NT2/D1 (cell line): ENCODE results near the gene LRRC2.

Experiments used
- DNase-seq: peaks from one replicate; pipeline ENCODE4 v3.0.0-alpha.2; 2011; ENCODE audit warnings: low read depth, low spot score
- H3K27me3 ChIP-seq: 2 replicates; pipeline ENCODE4 v1.6.0; 2011; ENCODE audit warnings: mild to moderate bottlenecking; ENCODE audit not compliant: insufficient read length, insufficient read depth
- H3K36me3 ChIP-seq: 2 replicates; pipeline ENCODE4 v1.6.1; 2011; ENCODE audit warnings: mild to moderate bottlenecking, low read length, mixed read lengths; ENCODE audit not compliant: insufficient read depth, insufficient read length
- H3K4me1 ChIP-seq: 2 replicates; pipeline ENCODE4 v1.5.1; 2011; ENCODE audit not compliant: insufficient read depth, insufficient read length
- H3K4me3 ChIP-seq: 2 replicates; pipeline ENCODE4 v1.5.1; 2011; ENCODE audit warnings: low read depth; ENCODE audit not compliant: insufficient read length
- H3K9ac ChIP-seq: 2 replicates; pipeline ENCODE4 v1.6.0; 2011; ENCODE audit warnings: low read depth; ENCODE audit not compliant: insufficient read length
- H3K9me3 ChIP-seq: 2 replicates; pipeline ENCODE4 v1.5.1; 2011; ENCODE audit warnings: mild to moderate bottlenecking, low read length; ENCODE audit not compliant: insufficient read depth
- SUZ12 ChIP-seq: IDR thresholded peaks from 2 replicates; pipeline ENCODE4 v1.6.1; 2011; ENCODE audit not compliant: insufficient read length, insufficient read depth; ENCODE audit errors: extremely low read depth
- YY1 ChIP-seq: IDR thresholded peaks from 2 replicates; pipeline ENCODE4 v1.6.1; 2011; ENCODE audit not compliant: insufficient read length, insufficient read depth
- ZNF274 ChIP-seq: IDR thresholded peaks from 2 replicates; pipeline ENCODE4 v1.6.1; 2011; ENCODE audit warnings: mild to moderate bottlenecking, low read depth, low read length

The LRRC2 gene

DNA sequence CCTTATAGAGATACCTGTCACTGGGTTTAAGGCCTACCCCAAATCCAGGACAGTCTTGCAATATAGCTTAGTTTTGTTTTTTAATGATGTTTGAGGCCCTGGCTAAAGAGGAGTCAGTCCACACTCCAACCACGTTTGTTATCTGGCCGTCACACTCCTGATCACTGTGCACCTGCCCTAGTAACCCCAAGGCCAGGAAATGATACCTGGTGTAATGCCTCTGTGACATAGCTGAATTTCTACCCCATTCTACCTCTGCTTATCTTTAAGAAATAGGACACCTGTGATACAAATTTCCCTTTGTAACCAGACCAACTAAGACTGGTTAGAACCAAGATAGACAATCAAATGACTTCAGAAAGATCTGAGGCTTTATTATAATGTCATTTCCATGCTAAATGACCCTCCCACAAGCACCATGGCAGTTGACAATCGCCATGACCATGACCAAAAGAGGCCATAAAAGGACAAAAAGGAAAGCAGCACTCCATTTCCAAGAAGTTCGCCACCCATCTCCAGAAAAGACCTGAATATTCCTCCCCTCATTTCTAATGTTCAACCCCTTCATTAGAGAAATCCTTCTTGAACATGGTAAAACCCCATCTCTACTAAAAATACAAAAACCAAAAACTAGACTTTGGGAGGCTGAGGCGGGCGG is 73.1 kb downstream of the LRRC2 start:
- Histone ChIP-seq H3K9ac (no peak overlapping the region), H3K27me3 (peaks cover 14% of the 10 kb centered on the region), H3K36me3 (no peaks in the 10 kb centered on the region), H3K4me3 (no peak overlapping the region), H3K4me1 (peaks cover 3% of the 10 kb centered on the region), H3K9me3 (peaks cover 5% of the 10 kb centered on the region; the same call in 1 of the 2 replicates)
- TF ChIP-seq YY1 (no peak), SUZ12 (no peak), ZNF274 (no peak)
- no peak for DNase-seq

DNA sequence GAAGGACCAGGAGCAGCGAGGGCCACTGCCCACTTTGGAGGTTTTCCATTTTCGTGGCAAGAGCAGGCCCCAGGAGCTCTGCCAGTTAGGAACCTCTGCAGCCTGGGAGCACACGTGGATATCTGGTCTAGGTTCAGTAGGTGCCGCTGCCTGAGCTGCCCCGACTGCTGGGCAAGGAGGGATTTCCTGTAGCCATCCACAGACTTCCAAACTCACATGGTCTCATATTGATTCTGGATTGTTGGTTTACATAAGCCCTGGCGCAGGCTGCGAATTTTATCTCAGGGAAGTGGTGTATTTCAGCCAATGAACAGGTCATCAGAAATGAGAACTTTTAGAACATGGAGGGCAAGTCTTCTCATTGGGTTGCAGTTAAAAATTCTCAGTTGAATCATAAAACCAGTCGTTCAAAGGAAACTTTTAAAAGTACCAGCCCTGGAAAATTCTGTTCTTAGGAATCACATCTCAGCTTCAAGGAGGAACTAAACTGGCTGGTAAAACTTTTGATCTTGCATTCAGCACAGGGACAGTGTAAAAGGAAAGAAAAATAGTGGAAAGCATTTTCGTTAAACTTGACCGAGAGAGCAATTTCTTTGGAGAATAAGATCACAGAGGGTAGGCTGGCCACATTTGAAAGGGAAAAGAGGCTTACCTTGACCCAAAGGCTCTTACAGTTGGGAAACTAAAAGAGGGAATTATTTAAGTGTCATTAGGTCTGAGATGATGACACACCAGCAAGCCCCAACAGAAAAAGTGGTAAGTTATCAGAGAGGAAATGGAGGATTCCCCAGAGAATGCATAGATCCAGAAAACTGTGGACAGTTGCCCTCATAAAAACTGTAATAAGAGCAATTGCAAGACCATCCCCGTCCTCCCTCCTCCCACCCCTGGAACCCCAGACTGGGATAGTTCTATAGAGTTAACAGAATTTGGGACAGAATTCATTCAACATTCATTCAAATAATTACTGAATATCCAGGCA is 74.7 kb downstream of the LRRC2 start:
- H3K9ac ChIP-seq: no peak overlapping the region
- DNase-seq: no peak

DNA sequence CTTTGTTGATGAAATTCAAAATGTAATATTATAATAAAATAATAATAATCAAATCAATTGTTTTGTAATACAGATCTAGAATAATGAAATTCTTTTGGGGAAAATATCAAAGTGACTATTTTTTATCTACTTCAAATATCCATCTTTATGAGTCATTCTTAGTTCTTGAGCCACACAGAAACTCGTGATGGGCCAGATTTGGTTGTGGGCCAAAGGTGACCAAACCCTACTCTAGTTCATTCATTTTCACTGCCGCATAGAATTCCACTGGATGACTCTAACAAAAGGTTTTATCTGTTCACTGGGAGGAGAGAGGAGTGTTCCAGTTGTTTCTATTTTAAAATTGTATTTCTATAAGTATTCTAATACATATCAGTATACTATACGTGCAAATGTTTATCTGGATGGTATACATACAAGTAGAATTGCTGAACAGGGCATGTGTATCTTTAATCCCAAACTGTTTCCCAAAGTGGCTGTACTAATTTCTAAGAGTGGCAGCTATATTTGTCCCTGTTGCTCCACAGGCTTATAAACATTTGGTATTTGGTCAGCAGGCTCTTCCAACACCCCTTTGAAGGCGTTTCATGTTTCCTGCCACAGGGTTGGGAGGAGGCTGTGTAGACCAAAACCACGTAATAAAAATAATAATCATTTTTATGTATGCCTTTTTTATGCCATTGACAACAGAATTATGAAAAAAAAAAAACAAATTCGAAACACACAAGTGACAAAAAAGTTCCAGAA is 75.6 kb downstream of the LRRC2 start:
- DNase-seq: no peak
- Histone ChIP-seq H3K27me3 (peaks cover 12% of the 10 kb centered on the region), H3K4me1 (no peaks in the 10 kb centered on the region), H3K9ac (no peak overlapping the region), H3K36me3 (no peaks in the 10 kb centered on the region), H3K4me3 (no peak overlapping the region), H3K9me3 (peaks cover 5% of the 10 kb centered on the region; the same call in 1 of the 2 replicates)
- no peak for TF ChIP-seq ZNF274
- no peak for TF ChIP-seq SUZ12
- no peak for TF ChIP-seq YY1

More for the DNA sequence above, 74.7 kb downstream of the LRRC2 start:
- Histone ChIP-seq H3K4me3 (no peak overlapping the region), H3K9me3 (peaks cover 5% of the 10 kb centered on the region; the same call in 1 of the 2 replicates), H3K36me3 (no peaks in the 10 kb centered on the region), H3K27me3 (peaks cover 12% of the 10 kb centered on the region), H3K4me1 (no peaks in the 10 kb centered on the region)
- no peak for TF ChIP-seq YY1
- TF ChIP-seq SUZ12: no peak
- no peak for TF ChIP-seq ZNF274

DNA sequence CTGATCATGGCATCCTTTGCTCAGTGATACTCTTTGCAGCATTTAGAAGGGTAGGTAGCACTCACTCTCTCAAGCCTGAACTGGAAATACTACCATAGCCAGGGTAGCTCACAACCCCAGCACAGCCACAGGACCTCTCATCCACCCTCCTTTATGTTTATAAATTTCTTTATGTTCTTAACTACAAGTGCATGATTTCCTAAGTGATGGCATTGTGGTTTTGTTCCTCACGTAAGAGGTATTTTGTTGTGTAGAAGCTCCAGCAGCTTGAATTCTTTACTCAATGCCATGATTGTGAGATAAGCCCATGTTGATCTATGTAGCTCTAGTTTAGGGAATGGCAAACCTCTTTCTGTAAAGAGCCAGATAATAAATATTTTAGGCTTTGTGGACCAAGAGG is 76.2 kb downstream of the LRRC2 start:
- H3K4me3 ChIP-seq: no peak overlapping the region
- H3K36me3 ChIP-seq: no peaks in the 10 kb centered on the region
- peaks cover 12% of the 10 kb centered on the region for H3K27me3 ChIP-seq
- peaks cover 5% of the 10 kb centered on the region; the same call in 1 of the 2 replicates for H3K9me3 ChIP-seq
- TF ChIP-seq YY1: no peak
- no peak for TF ChIP-seq SUZ12
- no peak for TF ChIP-seq ZNF274
- H3K4me1 ChIP-seq: peaks cover 2% of the 10 kb centered on the region
- DNase-seq: no peak
- H3K9ac ChIP-seq: no peak overlapping the region

DNA sequence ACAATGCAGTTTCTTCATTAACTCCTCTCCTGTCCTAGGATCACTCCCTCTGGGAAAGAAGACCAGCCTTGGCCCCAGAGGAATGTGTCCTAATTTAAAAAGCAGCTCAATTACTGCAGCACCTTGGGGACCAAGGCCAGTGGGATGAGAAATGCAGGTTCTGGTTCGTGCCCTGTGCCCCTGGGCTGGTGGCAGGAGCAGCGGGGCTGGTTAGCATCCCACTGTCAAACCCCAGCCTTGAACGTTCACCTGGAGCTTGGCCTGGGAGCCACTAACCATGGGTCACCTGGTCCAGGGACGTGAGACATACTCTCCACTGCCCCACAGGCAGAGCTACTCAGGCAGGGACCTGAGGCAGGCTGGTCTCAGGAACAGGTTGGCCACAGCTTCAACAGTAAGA is 76.7 kb downstream of the LRRC2 start:
- no peak for DNase-seq
- Histone ChIP-seq H3K4me1 (peaks cover 2% of the 10 kb centered on the region), H3K9ac (no peak overlapping the region), H3K36me3 (no peaks in the 10 kb centered on the region), H3K27me3 (peaks cover 12% of the 10 kb centered on the region), H3K4me3 (no peak overlapping the region), H3K9me3 (peaks cover 5% of the 10 kb centered on the region; the same call in 1 of the 2 replicates)
- no peak for TF ChIP-seq YY1
- no peak for TF ChIP-seq SUZ12
- TF ChIP-seq ZNF274: no peak

DNA sequence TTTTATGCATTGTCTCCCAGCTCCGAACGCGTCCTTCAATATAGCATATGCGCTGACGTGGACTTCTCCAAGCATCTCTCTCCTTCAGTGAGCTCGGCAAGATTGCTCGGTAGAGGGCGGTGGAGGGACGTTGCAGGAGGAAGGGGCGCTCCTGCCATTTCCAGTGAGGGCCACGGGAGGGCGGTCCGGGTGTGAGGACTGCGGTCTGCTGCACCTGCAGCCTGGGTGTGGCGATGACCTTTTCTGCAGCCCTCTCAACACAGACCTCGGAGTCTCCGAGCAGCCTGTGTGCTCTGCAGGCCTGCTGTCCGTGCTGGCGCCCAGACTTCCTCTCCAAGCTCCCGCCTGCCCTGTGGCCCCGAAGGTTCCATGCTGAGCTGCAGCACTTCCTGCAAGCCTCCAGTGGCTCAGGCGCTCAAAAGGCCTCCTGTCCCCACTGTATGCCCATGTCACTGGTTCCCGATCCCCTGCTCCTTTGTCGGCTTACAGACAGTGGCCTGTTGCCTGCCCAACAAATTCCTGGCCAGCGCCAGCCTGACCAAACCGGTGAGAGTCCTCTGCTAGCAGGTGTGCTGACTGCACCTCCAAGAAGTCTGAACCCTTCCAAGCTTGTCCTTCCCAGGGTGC is 77.3 kb downstream of the LRRC2 start:
- no peak overlapping the region for H3K9ac ChIP-seq
- peaks cover 12% of the 10 kb centered on the region for H3K27me3 ChIP-seq
- peak; percentile 96 for DNase-seq
- peak overlapping the region; percentile 16 for H3K4me3 ChIP-seq
- peaks cover 2% of the 10 kb centered on the region for H3K4me1 ChIP-seq
- TF ChIP-seq ZNF274 (no peak), YY1 (no peak), SUZ12 (no peak)
- H3K9me3 ChIP-seq: peaks cover 5% of the 10 kb centered on the region; the same call in 1 of the 2 replicates
- H3K36me3 ChIP-seq: no peaks in the 10 kb centered on the region
